Cortex of kidney (tissue), 1 donor: ENCODE data around the gene OGFOD3.
"Not testable (repeated sequence)": the region's sequence is repeated elsewhere in the genome, so short reads cannot be mapped to it uniquely, and the experiment has no call there.

Experiments used
- DNase-seq: peaks from one replicate; lab custom pipeline; 2025; lab: John Stamatoyannopoulos, UW

Gene OGFOD3

DNA sequence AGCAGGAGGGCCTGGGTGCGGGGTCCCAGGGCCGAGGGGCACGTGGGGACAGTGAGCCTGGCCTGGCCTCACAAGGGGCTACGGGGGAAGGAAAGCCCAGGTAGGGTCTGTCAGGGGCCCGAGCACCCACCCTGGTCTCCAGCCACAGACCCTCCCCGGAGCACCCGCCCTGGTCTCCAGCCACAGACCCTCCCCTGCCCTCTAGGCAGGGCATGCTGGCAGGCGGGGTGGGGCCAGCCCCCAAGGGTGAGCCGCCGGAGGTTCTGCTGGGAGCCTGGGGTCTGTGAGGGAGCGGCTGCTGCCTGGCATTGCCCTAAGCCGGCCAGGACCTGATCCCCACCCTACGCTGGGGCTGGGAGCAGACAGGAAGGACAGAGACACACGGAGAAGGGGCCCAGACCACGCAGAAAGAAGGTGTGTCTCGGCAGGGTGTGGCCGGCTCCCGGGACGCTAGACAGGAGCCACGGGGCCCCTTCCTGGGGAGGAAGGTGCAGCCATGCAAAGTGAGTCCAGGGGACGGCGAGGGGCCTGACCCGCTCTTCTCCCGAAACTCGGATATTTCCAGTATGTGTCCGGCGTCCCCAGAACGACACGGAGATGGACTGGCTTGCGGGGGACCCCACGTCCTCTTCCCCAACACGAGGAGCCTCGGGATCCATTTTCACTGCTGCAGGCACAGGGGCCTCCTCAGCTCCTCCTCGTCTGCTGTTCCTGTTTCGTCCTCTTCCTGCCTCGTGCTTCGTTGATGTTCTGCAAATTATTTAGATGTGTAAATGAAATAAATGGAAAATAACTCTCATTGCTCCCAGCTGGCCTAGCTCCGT, 31.3 kb downstream of the OGFOD3 start:
- DNase-seq: no peak

- DNase-seq: no peak
Observed at GRCh38 chr17:82386255-82386831, 32.0 kb downstream of the OGFOD3 start.

DNA sequence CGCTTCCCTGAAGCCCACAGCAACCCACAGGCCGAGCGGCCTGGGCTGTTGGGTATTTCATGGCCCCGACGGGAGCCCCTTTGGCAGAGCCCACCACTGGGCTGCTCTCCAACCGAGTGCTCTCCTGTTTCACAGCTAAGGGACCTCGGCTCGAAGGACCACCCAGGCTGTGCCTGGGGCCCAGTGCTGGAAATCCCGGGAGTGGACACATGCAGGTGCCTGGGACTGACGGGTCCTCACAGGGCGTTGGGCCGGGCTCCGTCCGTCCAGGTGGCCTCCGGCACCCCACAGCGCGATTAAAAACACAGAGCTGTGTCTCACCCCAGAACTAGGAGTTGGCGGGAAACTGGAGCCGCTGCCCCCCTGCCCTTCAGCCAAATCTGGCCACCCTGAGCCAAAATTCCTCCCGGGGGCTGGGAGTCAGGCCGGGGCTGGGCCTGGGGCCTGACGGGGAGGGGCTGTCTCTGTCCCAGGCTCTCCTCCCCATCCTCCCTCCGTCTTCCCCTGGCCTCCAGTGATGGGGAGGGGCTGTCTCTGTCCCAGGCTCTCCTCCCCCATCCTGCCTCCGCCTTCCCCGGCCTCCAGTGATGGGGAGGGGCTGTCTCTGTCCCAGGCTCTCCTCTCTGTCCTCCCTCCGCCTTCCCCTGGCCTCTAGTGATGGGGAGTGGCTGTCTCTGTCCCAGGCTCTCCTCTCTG, 32.7 kb downstream of the OGFOD3 start:
- no peak for DNase-seq

DNA sequence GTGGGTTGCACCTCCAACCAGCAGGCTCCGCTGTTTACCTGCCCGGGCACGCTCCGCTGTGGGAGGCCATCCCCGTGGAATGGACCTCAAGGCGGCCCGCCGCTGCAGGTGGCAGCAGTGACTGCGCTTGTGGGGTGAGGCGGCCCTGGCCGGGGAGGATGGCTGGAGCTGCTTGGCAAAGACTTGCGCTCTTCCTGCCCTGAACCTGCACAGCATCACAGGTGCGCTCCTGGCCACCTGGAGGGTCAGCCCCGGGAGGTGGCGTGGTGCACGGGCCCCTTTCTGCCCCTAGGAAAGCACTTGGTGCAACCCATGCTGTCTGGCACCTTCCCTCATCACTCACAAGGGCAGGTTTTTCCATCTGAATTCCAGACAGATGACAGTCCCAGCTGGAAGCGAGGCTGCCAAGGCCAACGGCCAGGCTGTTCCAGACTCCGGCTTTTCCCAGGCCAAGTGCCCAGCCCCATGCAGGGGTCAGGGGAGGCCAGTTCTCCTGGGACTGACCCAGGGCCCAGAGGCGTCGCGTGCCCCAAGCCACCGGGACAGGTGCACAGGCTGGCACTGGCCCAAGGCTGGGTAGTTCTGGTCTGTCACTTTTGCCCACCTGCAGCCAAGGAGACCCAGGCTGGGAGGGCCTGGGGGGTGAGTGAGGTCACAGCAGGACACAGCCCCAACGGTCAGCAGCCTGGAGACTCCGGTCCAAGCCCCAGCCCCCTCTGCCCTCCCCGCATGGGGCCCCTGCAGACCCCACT, 33.5 kb downstream of the OGFOD3 start:
- DNase-seq: no peak

DNA sequence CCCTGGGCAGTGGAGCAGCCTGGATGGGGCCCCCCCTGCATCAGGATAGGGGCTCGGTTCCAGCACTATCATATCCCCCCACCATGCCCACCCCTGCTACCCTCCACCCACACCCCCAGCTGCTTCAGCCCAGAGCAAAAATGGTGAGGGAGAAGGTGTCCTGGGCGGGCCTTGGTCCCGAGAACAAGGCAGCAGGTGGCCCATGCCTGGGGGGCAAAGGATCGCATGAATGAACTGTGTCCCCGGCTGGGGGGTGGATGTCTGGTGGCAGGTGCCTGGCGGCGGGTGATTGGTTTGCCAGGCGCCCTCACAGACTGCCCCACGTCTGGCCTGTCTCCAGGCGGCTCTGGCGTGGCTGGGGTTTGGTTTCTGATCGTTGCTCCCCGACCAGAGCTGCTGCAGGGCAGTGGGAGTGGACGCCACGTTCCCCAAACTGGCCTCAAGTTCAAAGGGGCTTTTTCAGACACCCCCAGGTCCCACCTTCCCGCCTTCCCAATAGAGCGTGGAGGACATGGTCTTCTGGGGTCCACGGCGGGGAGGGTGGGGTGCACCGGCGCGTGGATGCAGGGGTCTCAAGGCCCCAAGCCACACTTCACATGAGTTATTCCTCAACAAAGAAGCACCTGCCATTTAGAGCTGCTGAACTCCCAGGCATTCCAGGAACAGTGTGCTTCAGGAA, 34.2 kb downstream of the OGFOD3 start:
- no peak for DNase-seq

DNA sequence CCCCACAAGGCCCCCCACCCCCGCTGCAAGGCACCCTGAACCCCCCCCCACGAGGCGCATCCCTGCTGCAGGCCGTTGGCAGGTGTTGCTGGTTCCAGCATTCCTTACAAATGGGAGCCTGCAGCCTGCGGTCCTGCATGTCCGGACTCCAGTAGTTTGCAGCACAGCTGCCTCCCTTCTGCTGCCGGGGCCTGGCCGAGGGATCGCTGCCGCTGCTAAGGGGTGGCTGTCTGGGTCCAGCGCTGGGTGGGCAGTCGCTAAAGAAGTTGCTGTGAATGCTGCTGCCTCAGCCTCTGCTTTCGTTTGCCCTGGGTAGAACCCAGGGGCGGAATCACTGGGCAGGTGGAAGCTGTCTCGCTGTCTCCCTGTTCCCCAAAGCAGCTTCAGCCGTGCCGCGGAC, 35.0 kb downstream of the OGFOD3 start:
- no peak for DNase-seq

DNA sequence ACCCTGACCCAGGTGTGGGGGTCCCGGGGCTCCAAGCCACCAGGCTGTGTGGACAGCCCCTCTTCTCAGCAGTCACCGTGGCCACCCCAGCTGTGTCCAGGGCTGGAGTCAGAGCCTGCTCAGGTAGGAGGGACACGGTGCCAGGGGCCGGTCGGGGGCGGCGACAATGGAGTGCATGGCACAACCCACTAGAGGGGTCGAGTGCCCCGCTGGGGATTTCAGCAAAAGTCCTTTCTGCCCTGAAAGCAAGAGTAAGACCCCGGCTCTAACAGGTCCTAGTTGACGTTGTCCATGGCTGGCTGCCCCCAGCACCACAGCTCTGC, 35.5 kb downstream of the OGFOD3 start:
- DNase-seq: no peak

GRCh38 chr17:82382220-82382932, 36.0 kb downstream of the OGFOD3 start:
- not testable (repeated sequence) for DNase-seq

DNA sequence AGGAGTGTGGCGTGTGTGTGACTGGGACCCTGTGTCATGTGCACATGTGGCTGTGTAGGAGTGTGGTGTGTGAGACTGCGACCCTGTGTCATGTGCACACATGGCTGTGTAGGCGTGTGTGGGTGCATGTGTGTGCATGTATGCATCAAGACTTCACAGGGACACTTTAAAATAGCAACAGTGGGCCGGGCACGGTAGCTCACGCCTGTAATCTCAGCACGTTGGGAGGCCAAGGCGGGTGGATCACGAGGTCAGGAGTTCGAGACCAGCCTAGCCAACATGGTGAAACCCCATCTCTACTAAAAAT, 36.7 kb downstream of the OGFOD3 start:
- DNase-seq: not testable (repeated sequence)

GRCh38 chr17:82380860-82381702, 37.3 kb downstream of the OGFOD3 start:
- DNase-seq: no peak

DNA sequence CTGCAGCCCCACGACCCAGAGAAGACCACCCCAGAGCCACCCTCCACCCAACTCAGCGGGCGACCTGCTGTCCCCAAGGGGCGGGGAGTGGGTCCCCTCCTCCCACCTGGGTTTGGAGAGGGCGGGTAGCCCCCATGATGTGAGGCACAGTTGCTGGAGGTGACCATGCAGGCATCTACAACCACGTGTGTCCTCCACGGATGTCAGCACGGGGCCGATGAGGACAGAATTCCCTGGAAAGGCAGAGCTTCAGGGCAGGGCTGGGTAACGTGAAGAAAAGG, 39.7 kb downstream of the OGFOD3 start:
- DNase-seq: no peak

DNA sequence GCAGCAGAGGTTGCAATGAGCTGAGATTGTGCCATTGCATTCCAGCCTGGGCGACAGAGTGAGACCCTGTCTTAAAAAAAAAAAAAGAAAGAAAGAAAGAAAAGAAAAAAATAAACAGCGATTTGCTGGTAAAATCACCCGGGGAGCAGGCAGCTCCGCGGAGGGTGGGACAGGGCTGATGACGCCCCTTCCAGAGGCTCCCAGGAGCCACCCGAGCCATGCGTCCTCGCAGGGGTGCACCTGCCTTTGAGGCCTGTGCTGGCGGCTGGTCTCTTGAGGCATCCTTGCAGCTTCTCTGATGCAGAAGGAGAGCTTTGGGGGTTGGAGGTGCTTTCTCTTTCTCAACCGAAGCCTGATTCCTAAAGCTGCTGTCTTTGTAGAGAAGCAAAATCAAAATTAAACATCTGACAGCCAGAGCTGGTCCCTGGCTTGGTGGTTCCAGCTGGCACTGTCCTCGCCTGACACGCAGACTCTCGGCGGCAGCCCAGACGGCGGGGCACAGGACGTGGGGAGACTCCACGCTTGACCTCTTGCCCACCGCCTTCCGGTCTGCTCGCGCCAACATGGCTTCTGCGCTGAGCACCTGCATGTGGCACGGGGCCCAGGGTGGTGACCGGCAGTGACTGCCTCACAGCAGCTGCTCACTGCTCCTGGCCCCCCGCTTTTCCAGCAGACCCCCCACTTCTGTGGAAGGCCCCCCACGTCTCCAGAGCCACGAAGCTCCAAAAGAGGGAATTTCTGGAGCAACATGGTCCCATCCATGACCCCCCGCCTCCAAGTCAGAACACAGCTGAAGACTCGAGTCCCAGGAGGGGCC, 40.3 kb downstream of the OGFOD3 start:
- DNase-seq: no peak

- DNase-seq: not testable (repeated sequence)
Observed at GRCh38 chr17:82377294-82377693, 41.1 kb downstream of the OGFOD3 start.

GRCh38 chr17:82376042-82376730, 42.2 kb downstream of the OGFOD3 start:
- DNase-seq: no peak

DNA sequence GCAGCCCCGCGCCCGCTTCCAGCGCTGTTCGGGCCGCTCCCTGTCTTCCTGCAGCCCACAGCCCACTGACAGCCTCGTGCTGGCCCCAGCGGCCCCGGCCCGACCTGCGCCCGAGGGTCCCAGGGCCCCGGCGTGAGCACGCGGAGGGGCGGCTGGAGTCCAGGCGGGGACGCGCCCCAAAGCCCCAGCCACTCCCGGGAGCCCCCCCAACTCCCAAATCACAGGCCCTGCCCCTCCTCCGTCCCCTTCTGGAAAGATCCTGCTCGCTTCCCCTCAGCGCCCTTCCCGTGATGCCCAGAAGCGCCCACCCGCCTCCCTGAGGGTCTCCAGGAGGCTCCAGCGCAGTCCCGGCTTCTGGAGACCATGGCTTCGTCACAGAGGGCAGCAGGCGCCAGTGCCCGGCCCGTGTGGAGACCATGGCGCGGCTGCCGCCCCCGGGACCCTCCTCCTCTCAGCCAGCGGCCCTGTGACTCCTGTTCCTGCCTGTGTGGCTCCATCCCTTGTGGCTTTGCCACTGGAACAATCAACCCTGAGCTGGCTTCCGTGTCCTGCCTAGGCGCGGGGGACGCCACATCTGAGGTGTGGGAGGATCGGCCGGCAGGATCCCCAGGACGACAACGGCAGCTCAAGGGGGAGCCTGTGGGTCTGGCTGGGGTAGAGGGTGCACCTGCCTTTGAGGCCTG, 42.9 kb downstream of the OGFOD3 start:
- DNase-seq: no peak

DNA sequence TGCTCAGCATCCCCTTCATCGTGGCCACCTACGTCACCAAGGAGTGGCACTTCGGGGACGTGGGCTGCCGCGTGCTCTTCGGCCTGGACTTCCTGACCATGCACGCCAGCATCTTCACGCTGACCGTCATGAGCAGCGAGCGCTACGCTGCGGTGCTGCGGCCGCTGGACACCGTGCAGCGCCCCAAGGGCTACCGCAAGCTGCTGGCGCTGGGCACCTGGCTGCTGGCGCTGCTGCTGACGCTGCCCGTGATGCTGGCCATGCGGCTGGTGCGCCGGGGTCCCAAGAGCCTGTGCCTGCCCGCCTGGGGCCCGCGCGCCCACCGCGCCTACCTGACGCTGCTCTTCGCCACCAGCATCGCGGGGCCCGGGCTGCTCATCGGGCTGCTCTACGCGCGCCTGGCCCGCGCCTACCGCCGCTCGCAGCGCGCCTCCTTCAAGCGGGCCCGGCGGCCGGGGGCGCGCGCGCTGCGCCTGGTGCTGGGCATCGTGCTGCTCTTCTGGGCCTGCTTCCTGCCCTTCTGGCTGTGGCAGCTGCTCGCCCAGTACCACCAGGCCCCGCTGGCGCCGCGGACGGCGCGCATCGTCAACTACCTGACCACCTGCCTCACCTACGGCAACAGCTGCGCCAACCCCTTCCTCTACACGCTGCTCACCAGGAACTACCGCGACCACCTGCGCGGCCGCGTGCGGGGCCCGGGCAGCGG, 43.6 kb downstream of the OGFOD3 start:
- no peak for DNase-seq

- DNase-seq: no peak
Observed at GRCh38 chr17:82373731-82374625, 44.4 kb downstream of the OGFOD3 start.
